PC-3 (cell line): Measurements from ENCODE around the gene BCR. TPM values are rescaled to one million over a fixed set of nuclear protein-coding genes. Genes with fewer than 3 reads are reported as not detected.

ENCODE experiments used
- ATAC-seq: fragments of 200-7000 bp; cut with Tn5 transposase; 2 replicates; pipeline ENCODE4 v1.9.1; 2020; ENCODE audit warnings: mild to moderate bottlenecking, moderate library complexity
- BruUV-seq: library from RNA; stranded (reverse); fragments of 400-500 nt; replicated peaks from 2 replicates; lab custom pipeline; 2021; lab: Mats Ljungman, UMichigan
- CTCF ChIA-PET: fragments of 300-600 bp; sonication (Branson Sonifier 250); formaldehyde crosslinking; loops from one replicate; lab custom pipeline; 2022; ENCODE audit warnings: antibody characterized with exemption; lab: Charles Lee
- POLR2A ChIA-PET: fragments of 300-600 bp; sonication (Branson Sonifier 250); formaldehyde crosslinking; loops from one replicate; lab custom pipeline; 2022; ENCODE audit warnings: antibody characterized with exemption; ENCODE audit not compliant: unreplicated experiment; lab: Charles Lee
- DNase-seq: peaks from one replicate; pipeline ENCODE4 v3.0.0-alpha.2; 2015
- H2AFZ ChIP-seq: fragments of 300-600 bp; sonication (generic); 2 replicates; pipeline ENCODE4 v1.6.0; 2016; ENCODE audit warnings: antibody characterized with exemption, low read length
- H3F3A ChIP-seq: fragments of 300-600 bp; sonication (generic); one replicate; pipeline ENCODE4 v1.6.0; 2017; ENCODE audit warnings: antibody characterized with exemption, low read length, control low read depth, mild to moderate bottlenecking; ENCODE audit not compliant: unreplicated experiment
- H3K27ac ChIP-seq: fragments of 300-600 bp; sonication (generic); 2 replicates; pipeline ENCODE4 v1.5.1; 2016; ENCODE audit warnings: mild to moderate bottlenecking, low read length
- H3K27me3 ChIP-seq: fragments of 300-600 bp; sonication (generic); 2 replicates; pipeline ENCODE4 v1.6.1; 2016; ENCODE audit warnings: low read length, mixed read lengths
- H3K36me3 ChIP-seq: fragments of 300-600 bp; sonication (generic); 2 replicates; pipeline ENCODE4 v1.6.1; 2016; ENCODE audit warnings: low read depth, mixed run types, low read length, mixed read lengths
- H3K4me1 ChIP-seq: fragments of 300-600 bp; sonication (generic); 2 replicates; pipeline ENCODE4 v1.5.1; 2016; ENCODE audit warnings: low read length; ENCODE audit not compliant: insufficient read depth
- H3K4me2 ChIP-seq: fragments of 300-600 bp; sonication (generic); 2 replicates; pipeline ENCODE4 v1.6.0; 2016; ENCODE audit warnings: low read length
- H3K4me3 ChIP-seq: fragments of 300-600 bp; sonication (generic); 2 replicates; pipeline ENCODE4 v1.5.1; 2016; ENCODE audit warnings: mild to moderate bottlenecking, low read length, mixed read lengths
- H3K79me2 ChIP-seq: fragments of 300-600 bp; sonication (generic); 2 replicates; pipeline ENCODE4 v1.6.1; 2017; ENCODE audit warnings: low read length, mixed read lengths
- H3K9ac ChIP-seq: fragments of 300-600 bp; sonication (generic); 2 replicates; pipeline ENCODE4 v1.6.0; 2016; ENCODE audit warnings: mild to moderate bottlenecking, low read length
- H3K9me2 ChIP-seq: fragments of 300-600 bp; sonication (generic); replicated peaks from 2 replicates; pipeline ENCODE4 v1.6.1; 2016; ENCODE audit warnings: mixed run types, low read length, mixed read lengths
- H3K9me3 ChIP-seq: fragments of 300-600 bp; sonication (generic); 2 replicates; pipeline ENCODE4 v1.6.1; 2016; ENCODE audit warnings: low read length, mixed read lengths
- H4K20me1 ChIP-seq: fragments of 300-600 bp; sonication (generic); 2 replicates; pipeline ENCODE4 v1.6.1; 2016; ENCODE audit warnings: low read length, mixed read lengths
- CTCF ChIP-seq: fragments of 300-600 bp; sonication (generic); conservative IDR thresholded peaks from 2 replicates; pipeline ENCODE4 v1.5.1; 2017; ENCODE audit warnings: antibody characterized with exemption, low read depth, mild to moderate bottlenecking, low read length
- EZH2 ChIP-seq: fragments of 300-600 bp; sonication (generic); IDR thresholded peaks from one replicate; pipeline ENCODE4 v1.6.1; 2017; ENCODE audit warnings: antibody characterized with exemption, mild to moderate bottlenecking, low read length; ENCODE audit not compliant: unreplicated experiment
- EZH2phosphoT487 ChIP-seq: fragments of 300-600 bp; sonication (generic); IDR thresholded peaks from 2 replicates; pipeline ENCODE4 v1.6.1; 2018; ENCODE audit warnings: mild to moderate bottlenecking, antibody characterized with exemption, low read length, borderline replicate concordance
- intact Hi-C: fragments of 100-400 bp; cut with micrococcal nuclease; formaldehyde crosslinking; loops from 2 replicates; pipeline ENCODE4 v1.9.0; 2023
- total RNA-seq: library from RNA; depleted of rRNA; stranded (reverse); fragments of >200 nt; gene quantifications from 2 replicates; pipeline ENCODE4 v1.2.3, GENCODE V29; 2014

The BCR gene
- total RNA-seq, 1 experiment from 2014 or later, result 36.8 TPM

GRCh38 chr22:23199159-23199558 lies 18.9 kb downstream of the BCR start:
- no peak overlapping the region for H3K4me2 ChIP-seq
- ATAC-seq (no peak), DNase-seq (no peak)
- POLR2A ChIA-PET, result no interaction called here
- H2AFZ ChIP-seq, result no peak overlapping the region
- no peaks in the 10 kb centered on the region for H4K20me1 ChIP-seq
- no TSS peak for BruUV-seq
- CTCF ChIA-PET, result no interaction called here
- no peak overlapping the region for H3K4me3 ChIP-seq
- intact Hi-C loops, result no loop called here
- TF ChIP-seq EZH2phosphoT487 (no peak), EZH2 (no peak), CTCF (no peak)
- no peaks in the 10 kb centered on the region for H3K4me1 ChIP-seq
- no peak overlapping the region for H3K27ac ChIP-seq
- no peaks in the 10 kb centered on the region for H3K9me2 ChIP-seq
- peaks cover 68% of the 10 kb centered on the region for H3K79me2 ChIP-seq
- H3K27me3 ChIP-seq, result no peaks in the 10 kb centered on the region
- H3K9ac ChIP-seq, result no peak overlapping the region
- H3K9me3 ChIP-seq, result no peaks in the 10 kb centered on the region
- no peaks in the 10 kb centered on the region; the same call in 1 of the 2 replicates for H3K36me3 ChIP-seq
- H3F3A ChIP-seq, result no peaks in the 10 kb centered on the region

GRCh38 chr22:23200898-23201297 lies 20.6 kb downstream of the BCR start:
- Histone ChIP-seq H3K9me3 (no peaks in the 10 kb centered on the region), H3K9me2 (no peaks in the 10 kb centered on the region), H3K4me3 (no peak overlapping the region), H3K36me3 (no peaks in the 10 kb centered on the region; the same call in 1 of the 2 replicates), H3K27me3 (no peaks in the 10 kb centered on the region), H3K9ac (no peak overlapping the region), H3K4me1 (no peaks in the 10 kb centered on the region), H3K4me2 (no peak overlapping the region), H2AFZ (no peak overlapping the region), H3F3A (no peaks in the 10 kb centered on the region), H4K20me1 (no peaks in the 10 kb centered on the region), H3K79me2 (peaks cover 79% of the 10 kb centered on the region), H3K27ac (no peak overlapping the region)
- no TSS peak for BruUV-seq
- TF ChIP-seq CTCF (no peak), EZH2phosphoT487 (no peak), EZH2 (no peak)
- ChIA-PET CTCF (no interaction called here), POLR2A (no interaction called here)
- DNase-seq, result no peak
- ATAC-seq, result no peak
- intact Hi-C loops, result no loop called here

GRCh38 chr22:23202812-23203451 lies 22.6 kb downstream of the BCR start:
- Histone ChIP-seq H3K9ac (no peak overlapping the region), H3K4me3 (no peak overlapping the region), H3K4me2 (no peak overlapping the region), H2AFZ (no peak overlapping the region), H3K27me3 (no peaks in the 10 kb centered on the region), H3K4me1 (no peaks in the 10 kb centered on the region), H3F3A (no peaks in the 10 kb centered on the region), H3K36me3 (no peaks in the 10 kb centered on the region; the same call in 1 of the 2 replicates), H3K9me3 (no peaks in the 10 kb centered on the region), H4K20me1 (no peaks in the 10 kb centered on the region), H3K27ac (no peak overlapping the region), H3K79me2 (peaks cover 71% of the 10 kb centered on the region), H3K9me2 (no peaks in the 10 kb centered on the region)
- DNase-seq (no peak), ATAC-seq (no peak)
- intact Hi-C loops, result no loop called here
- BruUV-seq, result no TSS peak
- POLR2A ChIA-PET, result interaction anchor here (0.6 kb wide), 1 partner anchor 47 kb away, joined by 15 read pairs; no protein-coding TSS in a partner anchor
- no peak for TF ChIP-seq EZH2
- TF ChIP-seq EZH2phosphoT487, result no peak
- no peak for TF ChIP-seq CTCF
- CTCF ChIA-PET, result no interaction called here
